NCI-H2107 treated with DMSO at 0.1 percent for 48 hours (cell line): ENCODE data around the gene LAMB2.

Source experiments
- DNase-seq: peaks from one replicate; lab custom pipeline; 2025; ENCODE audit not compliant: unreplicated experiment; lab: John Stamatoyannopoulos, UW

LAMB2 gene

GRCh38 chr3:49122022-49122421 lies 10.8 kb downstream of the LAMB2 start:
- DNase-seq, result no peak

DNA sequence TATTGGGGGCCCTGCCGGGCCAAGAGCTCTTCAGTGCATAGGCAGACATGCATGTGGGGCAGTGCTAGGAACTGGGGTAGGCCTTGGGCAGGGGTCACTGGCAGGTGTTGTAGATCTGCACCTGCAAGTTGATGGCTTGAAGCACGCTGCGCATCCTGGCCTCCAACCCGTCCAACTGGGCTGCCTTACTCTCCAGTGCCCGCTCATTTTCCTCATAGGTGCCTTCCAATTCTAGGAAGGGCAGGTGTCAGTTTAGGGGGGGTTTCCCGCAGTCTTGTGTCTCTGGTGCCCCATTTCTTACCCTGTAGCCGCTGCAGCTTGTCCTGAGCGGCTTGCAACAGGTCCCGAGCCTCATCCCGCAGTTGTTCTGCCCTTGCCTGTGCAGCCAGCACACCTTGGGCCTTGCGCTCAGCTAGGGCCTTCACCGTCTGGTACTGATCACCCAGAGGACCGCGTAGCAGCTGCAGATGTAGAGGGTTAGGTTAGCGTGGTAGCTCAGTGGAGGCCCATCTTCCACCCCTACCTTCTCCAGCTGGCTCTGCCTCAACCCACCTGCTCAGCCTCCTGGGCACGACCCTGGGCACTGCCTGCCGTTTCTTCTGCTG lies 11.6 kb downstream of the LAMB2 start:
- DNase-seq, result no peak

- peak; percentile 24 for DNase-seq
Observed at GRCh38 chr3:49120438-49121131, 12.3 kb downstream of the LAMB2 start, which contains the start of gene USP19. USP19 (minus strand) TSS chr3:49120823; CDS start chr3:49119145, 1,678 bp downstream.

DNA sequence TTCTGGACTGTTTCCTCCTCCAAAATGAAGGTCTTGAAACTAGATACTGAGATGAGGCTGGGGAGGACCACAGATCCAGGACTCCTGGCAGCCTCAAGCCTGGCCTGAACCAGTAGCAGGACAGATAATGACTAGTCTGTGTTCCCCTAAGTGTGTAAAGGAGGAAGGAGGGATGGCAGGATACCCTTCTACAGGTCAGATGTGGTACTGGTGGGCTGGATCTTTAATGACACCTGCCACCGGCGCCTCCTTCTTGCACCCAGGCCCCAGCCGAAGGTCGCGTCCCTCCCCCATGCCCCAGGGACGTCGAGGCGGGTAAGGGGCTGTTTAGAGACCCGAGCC lies 12.8 kb downstream of the LAMB2 start:
- DNase-seq, result no peak

GRCh38 chr3:49119439-49119838 lies 13.4 kb downstream of the LAMB2 start:
- no peak for DNase-seq

- DNase-seq, result no peak
Observed at GRCh38 chr3:49119036-49119435, 13.8 kb downstream of the LAMB2 start.

DNA sequence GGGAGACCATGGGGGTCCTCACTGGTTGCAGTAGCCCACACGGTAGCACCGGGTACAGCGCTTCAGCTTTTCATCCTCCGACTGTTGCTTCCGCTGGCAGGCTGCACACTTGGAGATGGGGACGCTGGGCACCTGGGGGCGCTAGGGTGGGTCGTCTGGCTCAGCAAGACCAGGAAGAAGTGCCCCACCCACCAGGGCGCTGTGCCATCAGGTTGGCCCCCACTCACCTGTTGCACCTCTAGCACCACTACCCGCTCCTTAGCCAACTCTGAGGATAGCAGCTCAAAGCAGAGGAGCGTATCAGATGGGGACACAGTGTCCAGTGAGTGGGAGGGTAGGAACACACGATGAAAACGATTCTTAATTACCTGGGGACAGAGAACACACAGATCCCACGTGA lies 20.6 kb downstream of the LAMB2 start:
- no peak for DNase-seq

DNA sequence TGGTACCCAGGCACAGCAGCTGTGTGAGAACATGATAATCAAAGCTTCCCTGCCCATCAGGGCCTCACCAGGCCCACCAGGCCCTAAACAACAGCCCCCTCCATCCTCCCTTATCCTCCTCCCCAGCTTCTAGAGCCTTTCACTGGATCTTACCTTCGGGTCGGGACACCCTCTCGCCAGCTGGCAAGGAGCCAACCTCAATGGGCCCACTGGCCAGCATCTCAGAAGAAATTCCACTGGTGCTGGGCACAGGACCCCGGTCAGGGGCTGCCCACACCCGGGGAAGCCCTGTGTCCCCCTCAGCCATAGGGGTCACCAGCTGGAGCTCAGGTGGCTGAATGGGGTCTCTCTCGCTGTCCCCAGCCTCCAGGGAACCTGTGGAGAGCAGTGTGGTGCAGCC lies 21.5 kb downstream of the LAMB2 start:
- no peak for DNase-seq

DNA sequence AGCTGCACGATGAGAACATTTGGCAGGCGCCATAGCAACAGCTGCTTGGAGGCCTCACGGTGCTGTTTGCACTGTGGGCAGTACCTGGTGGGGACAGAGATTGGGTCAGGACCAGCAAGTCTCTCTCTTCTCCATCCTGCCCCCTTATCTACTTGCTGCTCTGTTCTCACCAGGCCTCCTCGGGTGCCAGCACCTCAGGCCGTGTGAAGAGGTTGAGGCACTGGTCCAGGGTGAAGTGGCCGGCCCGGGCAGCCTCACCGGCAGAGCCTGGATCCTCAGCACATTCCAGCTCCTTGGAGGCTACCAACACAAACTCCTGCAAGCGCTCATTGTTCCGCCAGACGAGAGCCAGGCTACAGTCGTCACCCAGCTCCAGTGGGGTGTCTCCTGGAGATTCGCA lies 22.1 kb downstream of the LAMB2 start:
- DNase-seq, result no peak

GRCh38 chr3:49108346-49108745 lies 24.5 kb downstream of the LAMB2 start:
- no peak for DNase-seq

DNA sequence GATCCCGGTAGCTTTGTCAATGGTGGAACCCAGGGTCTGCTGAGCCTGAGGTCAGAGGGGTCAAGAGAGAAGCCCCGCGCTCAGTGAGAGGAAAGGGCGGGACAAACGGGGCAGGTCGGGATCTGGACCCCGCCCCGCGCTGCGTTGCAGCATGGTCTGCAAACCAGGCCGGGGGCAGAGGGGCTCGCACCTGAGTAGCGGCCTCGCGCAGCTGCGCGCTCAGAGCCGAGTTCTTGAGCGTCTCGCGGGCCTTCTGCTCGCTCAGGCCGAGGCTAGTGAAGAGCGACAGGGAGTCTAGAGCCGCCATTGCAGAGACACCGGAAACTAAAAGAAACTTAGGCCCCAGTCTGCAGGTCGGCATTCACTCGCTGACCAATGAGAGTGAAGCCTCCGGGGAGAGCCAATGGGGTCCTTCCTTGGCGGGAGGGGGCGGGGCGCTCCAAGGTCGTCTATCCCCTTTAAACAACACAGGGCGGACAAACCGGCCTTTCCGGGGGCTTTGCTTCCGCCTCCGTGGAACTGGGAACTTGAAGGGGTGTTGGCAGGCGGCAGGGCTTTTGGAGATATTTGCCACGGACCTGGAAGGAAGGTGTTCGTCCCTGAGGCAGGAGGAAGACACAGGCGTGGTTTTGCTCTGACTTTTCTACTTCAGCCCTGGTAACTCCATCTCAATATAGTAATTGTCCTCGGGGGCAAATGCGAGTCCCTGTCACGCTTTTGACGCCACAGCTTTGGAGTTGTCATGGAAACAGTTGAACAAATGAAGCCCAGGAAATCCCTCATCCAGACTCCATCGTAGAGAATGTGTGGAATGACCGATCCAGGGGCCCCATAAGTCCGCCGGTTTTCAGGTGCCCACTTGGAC lies 28.2 kb downstream of the LAMB2 start, which contains the start of gene QARS1:
QARS1 (minus strand) TSS at position 331 of the 865 bp plus-strand sequence; CDS start at position 307, 24 bp downstream.
- peak; percentile 62 for DNase-seq

- DNase-seq, result no peak
Observed at GRCh38 chr3:49104052-49104426, 28.8 kb downstream of the LAMB2 start.

GRCh38 chr3:49100046-49100615 lies 32.7 kb downstream of the LAMB2 start:
- no peak for DNase-seq

DNA sequence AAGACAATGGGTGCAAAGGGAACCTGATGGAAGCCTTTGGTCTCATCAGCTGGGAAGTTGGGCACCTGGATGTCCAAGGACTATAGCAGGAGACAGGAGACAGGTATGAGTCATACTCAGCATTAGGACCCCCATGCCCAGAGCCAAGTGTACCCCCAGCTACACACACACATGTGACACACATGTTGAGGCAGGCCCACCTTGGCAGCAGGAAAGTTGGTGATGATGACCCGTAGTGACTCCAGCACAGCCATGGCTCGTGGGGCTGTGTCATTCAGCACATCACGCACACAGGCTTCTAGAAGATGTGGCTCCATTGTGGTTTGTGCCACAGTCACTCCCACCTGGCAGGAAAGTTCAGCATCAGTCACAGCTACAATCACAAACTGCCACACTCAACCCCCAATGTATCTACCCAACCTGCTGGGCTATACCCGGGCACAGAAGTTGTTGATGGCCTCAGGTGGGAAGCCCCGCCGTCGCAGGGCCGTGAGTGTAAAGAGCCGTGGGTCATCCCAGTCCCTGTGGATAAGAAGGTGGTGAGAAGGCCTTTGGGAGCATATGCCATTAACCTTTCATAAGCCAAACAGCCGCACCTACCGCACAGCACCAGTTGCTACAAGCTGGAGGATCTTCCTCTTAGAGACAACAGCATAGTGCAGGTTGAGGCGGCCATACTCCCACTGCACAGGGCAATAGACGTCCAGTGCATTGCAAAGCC lies 33.8 kb downstream of the LAMB2 start:
- DNase-seq, result no peak

DNA sequence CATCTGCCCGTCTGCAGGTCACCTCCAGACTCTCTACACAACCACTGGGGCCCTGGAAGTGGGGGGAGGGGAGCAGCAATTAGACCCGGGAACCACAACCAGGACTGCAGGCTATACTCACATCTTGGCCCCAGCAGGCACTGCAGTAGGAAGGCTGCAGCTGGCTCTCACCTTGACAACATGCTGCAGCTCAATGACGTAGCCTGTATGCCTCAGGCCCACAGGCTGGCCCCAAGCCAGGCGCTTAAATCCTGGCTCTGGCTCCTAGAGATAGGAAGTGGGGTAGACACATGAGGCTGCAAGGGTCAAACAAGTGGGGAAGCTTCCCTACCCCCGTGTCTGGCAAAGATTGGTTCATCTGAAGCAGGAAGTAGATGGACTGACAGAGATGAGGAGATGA lies 34.4 kb downstream of the LAMB2 start:
- peak; percentile 43 for DNase-seq

DNA sequence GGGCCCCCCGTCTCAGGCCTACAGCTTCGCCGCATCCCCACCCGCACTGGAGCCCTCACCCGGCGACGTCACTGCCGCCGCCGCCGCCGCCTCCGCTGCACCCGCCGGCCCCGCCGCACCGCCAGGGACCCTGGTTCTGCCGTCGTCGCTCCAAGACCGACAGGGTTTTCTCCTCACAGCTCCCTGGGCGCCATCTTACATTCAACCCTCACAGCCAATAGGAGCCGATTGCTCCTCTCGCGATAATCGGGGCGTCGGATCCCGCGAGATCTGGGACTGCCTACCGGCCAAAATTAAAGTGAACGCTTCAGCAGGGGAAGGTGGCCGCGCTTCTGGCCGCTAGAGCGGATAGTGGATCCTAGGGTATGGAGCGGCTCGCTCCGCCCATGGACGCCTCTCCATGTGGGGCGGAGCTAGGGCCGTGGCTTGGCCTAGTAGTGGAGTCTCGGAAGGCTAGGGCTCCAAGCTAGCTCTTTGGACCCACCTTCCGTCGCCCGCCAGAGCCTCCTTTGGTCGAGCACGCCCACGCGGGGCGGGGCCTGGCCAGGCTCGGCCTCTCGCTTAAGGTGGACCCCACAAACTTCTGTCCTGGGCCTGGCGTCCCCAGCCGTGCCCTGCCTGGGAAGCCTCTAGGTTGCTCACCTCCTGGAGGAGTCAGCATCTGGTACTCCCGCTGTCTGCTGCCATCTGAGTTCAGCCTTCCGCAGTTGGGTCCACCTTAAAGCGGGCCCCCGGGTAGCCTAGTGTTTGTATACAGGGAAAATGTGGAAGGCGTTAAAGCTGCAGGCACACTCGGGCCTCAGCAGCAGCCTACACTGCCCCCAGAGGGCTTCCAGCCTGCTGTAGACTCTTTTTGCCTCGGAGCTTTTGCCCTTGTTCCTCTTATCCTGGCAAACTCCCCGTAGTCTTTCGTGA lies 38.7 kb downstream of the LAMB2 start, which contains the start of gene QRICH1:
QRICH1 (minus strand) TSS at position 219 of the 915 bp plus-strand sequence. CDS start 17,054 bp downstream, outside the sequence.
- DNase-seq, result peak; percentile 85

- no peak for DNase-seq
Observed at GRCh38 chr3:49092938-49093852, 39.7 kb downstream of the LAMB2 start.

GRCh38 chr3:49081429-49081828 lies 51.4 kb downstream of the LAMB2 start:
- no peak for DNase-seq

DNA sequence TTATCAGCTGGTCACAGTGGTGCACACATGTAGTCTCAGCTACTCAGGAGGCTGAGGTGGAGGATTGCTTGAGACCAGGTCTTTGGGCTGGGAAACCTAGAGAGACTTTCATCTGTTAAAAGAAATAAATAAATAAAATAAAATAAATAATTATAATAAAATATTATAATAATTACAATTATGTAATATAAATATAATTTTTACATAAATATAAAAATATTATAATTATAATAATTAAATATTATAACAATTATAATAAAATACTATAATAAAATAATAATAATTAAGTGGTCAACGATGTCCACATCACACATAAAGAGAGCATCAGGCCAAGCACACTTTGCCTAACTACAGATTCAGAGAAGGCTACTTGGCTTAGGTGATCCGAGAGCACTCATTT lies 53.6 kb downstream of the LAMB2 start:
- DNase-seq, result no peak
